ENCODE measurements around the gene SENP1. TPM values are rescaled to one million over a fixed set of nuclear protein-coding genes. Genes with fewer than 3 reads are reported as not detected.

Gene SENP1
- polyA plus RNA-seq, 3 donors = 5.2 to 8.0 (median 6.0) TPM

DNA sequence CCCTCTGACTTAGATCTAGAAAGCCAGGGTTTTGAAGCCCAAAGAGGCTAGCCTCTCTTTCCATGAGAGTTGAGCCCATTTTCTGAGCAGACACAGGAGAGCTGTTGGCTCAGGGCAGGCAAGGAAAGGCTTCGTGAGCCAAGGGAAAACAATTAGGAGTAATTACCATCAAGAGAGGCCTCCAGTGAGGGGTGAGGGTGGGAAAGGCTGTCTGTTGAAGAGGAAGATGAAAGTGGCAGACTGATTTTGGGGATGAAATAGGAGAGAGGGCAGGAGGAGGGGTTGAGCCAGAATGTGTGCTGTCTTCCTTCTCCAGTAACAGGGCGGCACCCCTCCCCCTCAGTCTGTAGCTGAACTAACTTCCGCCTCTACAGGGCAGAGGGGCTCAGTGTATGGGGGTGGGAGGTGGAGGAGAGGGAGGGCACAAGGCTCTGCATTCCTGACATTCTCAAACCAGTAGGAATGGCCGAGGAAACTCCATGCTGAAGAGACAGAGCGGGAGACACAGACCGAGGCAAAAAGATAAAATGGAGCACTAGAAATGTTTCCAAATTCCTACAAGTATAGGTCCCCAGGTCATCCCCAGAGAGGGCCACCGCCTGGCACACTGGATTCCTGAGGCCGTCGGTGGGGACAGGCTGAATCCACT lies 68.5 kb downstream of the SENP1 start:
- no peak overlapping the region for H3K9ac ChIP-seq (ENCODE audit: insufficient read depth, low read length, poor library complexity, severe bottlenecking)
- H2AFZ ChIP-seq (ENCODE audit: insufficient read depth, low read depth, low read length, poor library complexity, severe bottlenecking) = no peak overlapping the region
- no peak overlapping the region for H3K4me3 Mint-ChIP-seq
- 79% methylated on average over 4 of the region's 9 CpGs for WGBS (ENCODE audit: insufficient coverage)
- H3K27ac Mint-ChIP-seq = peak overlapping the region in 1 of 7 donors; percentile 61
- H3K9me3 Mint-ChIP-seq = peaks cover 0 to 1% (median 0%) of the 10 kb centered on the region in 7 donors
- H3K4me1 Mint-ChIP-seq = peaks cover 18% of the 10 kb centered on the region
- H3K4me1 ChIP-seq (ENCODE audit: control insufficient read depth in 1 of 2, insufficient read depth in 2 of 2, low read length in 2 of 2) = peaks cover 15 to 16% of the 10 kb centered on the region in 2 donors
- no peak for DNase-seq
- H3K36me3 ChIP-seq (replicated peaks in 1 of 2; ENCODE audit: control insufficient read depth in 1 of 2, insufficient read depth in 2 of 2, low read length in 2 of 2) = peaks cover 0 to 8% of the 10 kb centered on the region in 2 donors
- H3K27ac ChIP-seq (ENCODE audit: low read depth in 1 of 2, low read length in 2 of 2) = peak overlapping the region in 1 of 2 donors; percentile 50
- H3K79me2 ChIP-seq (ENCODE audit: insufficient read depth, low read length) = no peaks in the 10 kb centered on the region
- no peaks in the 10 kb centered on the region for H4K20me1 ChIP-seq (ENCODE audit: insufficient read depth, low read length)
- H3K27me3 Mint-ChIP-seq (ENCODE audit: low read depth in 3 of 3) = peaks cover 0 to 8% (median 2%) of the 10 kb centered on the region in 3 donors
- H3K36me3 Mint-ChIP-seq = peaks cover 3% of the 10 kb centered on the region in 2 donors
- no peak overlapping the region for H3K4me3 ChIP-seq (replicated peaks in 1 of 3; ENCODE audit: low read depth in 2 of 3, low read length in 3 of 3)
- no peaks in the 10 kb centered on the region for H3K27me3 ChIP-seq (ENCODE audit: control insufficient read depth in 2 of 2, insufficient read depth in 2 of 2, low read length in 2 of 2)
- intact Hi-C loops (cut with micrococcal nuclease) = no loop called here
- H3K4me2 ChIP-seq (replicated peaks; ENCODE audit: extremely low read depth, low read length, poor library complexity, severe bottlenecking) = no peak overlapping the region
- no peaks in the 10 kb centered on the region for H3K9me3 ChIP-seq (replicated peaks in 1 of 2; ENCODE audit: control insufficient read depth in 1 of 2, insufficient read depth in 1 of 2, low read length in 2 of 2)
- no peak for TF ChIP-seq CTCF (IDR thresholded peaks at IDR 0.05)

GRCh38 chr12:48036818-48037217 lies 69.1 kb downstream of the SENP1 start:
- Mint-ChIP-seq H3K36me3 (peaks cover 0 to 1% of the 10 kb centered on the region in 2 donors), H3K27ac (no peak overlapping the region), H3K4me3 (no peak overlapping the region), H3K9me3 (peaks cover 0 to 1% (median 0%) of the 10 kb centered on the region in 7 donors), H3K4me1 (peaks cover 18% of the 10 kb centered on the region), H3K27me3 (ENCODE audit: low read depth in 3 of 3) (peaks cover 0 to 8% (median 2%) of the 10 kb centered on the region in 3 donors)
- Histone ChIP-seq H3K9me3 (replicated peaks in 1 of 2; ENCODE audit: control insufficient read depth in 1 of 2, insufficient read depth in 1 of 2, low read length in 2 of 2) (no peaks in the 10 kb centered on the region), H3K36me3 (replicated peaks in 1 of 2; ENCODE audit: control insufficient read depth in 1 of 2, insufficient read depth in 2 of 2, low read length in 2 of 2) (peaks cover 0 to 3% of the 10 kb centered on the region in 2 donors), H3K79me2 (ENCODE audit: insufficient read depth, low read length) (no peaks in the 10 kb centered on the region), H3K9ac (ENCODE audit: insufficient read depth, low read length, poor library complexity, severe bottlenecking) (no peak overlapping the region), H3K4me1 (ENCODE audit: control insufficient read depth in 1 of 2, insufficient read depth in 2 of 2, low read length in 2 of 2) (peaks cover 15 to 16% of the 10 kb centered on the region in 2 donors), H3K27ac (ENCODE audit: low read depth in 1 of 2, low read length in 2 of 2) (no peak overlapping the region), H3K27me3 (ENCODE audit: control insufficient read depth in 2 of 2, insufficient read depth in 2 of 2, low read length in 2 of 2) (no peaks in the 10 kb centered on the region), H2AFZ (ENCODE audit: insufficient read depth, low read depth, low read length, poor library complexity, severe bottlenecking) (no peak overlapping the region), H3K4me3 (replicated peaks in 1 of 3; ENCODE audit: low read depth in 2 of 3, low read length in 3 of 3) (no peak overlapping the region), H3K4me2 (replicated peaks; ENCODE audit: extremely low read depth, low read length, poor library complexity, severe bottlenecking) (no peak overlapping the region), H4K20me1 (ENCODE audit: insufficient read depth, low read length) (no peaks in the 10 kb centered on the region)
- no peak for DNase-seq
- TF ChIP-seq CTCF (IDR thresholded peaks at IDR 0.05) = no peak
- WGBS (ENCODE audit: insufficient coverage) = no CpG with 5 or more reads among the region's 4 CpGs
- intact Hi-C loops (cut with micrococcal nuclease) = no loop called here

Measured in CD14-positive monocyte (primary cell).